GM21723 (cell line): ENCODE results near the gene OSBPL2.

Source experiments
- ATAC-seq: cut with Tn5 transposase; IDR thresholded peaks from one replicate; pipeline ENCODE4 v1.9.1; 2021; ENCODE audit warnings: mild to moderate bottlenecking, moderate library complexity; ENCODE audit not compliant: unreplicated experiment

OSBPL2 gene

DNA sequence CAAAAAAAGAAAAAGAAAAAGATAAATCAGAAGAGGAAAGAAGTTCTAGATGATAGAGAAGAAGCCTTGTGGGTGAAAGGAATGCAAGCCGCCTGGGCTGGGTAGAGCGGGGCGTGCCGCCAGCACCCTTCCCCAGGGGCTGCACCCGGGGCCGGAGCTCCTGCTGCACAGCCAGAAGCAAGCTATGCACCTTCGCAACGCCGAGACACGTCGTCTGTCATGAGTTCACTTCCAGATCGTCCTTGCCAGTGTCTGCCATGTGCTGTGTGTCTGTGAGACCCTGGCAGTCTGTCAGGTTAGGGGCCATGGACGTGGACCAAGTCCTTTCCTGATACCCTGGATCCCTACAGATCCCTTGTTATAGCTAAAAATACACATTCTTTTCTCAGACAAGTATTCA, 38.9 kb downstream of the OSBPL2 start:
- ATAC-seq, result no peak

GRCh38 chr20:62280303-62280702, 42.0 kb downstream of the OSBPL2 start:
- no peak for ATAC-seq

- no peak for ATAC-seq
Observed at GRCh38 chr20:62281161-62281933, 43.0 kb downstream of the OSBPL2 start.

- ATAC-seq, result no peak
Observed at GRCh38 chr20:62282103-62282502, 43.8 kb downstream of the OSBPL2 start.

DNA sequence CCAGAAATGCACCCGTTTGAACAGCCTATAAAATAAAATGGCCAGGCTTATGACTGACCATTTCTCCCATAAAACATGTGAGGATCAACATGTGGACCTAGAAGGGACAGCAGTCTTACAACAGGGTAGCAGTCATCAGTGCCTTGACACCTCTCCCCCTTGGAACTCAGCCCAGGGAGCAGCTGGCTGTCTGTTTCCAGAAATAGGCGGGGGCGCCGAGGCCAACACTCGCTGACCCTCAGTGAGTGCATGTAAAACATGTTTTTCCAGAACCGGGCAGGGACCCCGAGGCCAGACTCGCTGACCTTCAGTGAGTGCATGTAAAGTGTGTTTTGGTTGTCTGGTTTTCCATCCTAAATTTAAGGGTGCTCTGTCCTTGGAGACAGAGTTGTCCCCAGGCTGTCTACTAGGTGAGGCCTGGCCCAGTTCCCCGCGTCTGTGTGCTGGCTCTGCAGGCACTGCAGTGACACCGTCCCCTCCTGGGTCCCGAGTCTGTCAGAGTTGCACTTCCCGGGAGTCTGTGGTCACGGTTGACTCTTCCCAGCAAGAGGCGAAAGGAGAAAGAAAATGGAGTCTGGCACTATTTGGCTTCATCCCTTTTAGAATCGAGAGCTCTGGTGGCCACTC, 44.7 kb downstream of the OSBPL2 start:
- no peak for ATAC-seq

- ATAC-seq, result no peak
Observed at GRCh38 chr20:62284448-62284847, 46.1 kb downstream of the OSBPL2 start.

GRCh38 chr20:62285151-62285550, 46.8 kb downstream of the OSBPL2 start:
- ATAC-seq, result no peak

DNA sequence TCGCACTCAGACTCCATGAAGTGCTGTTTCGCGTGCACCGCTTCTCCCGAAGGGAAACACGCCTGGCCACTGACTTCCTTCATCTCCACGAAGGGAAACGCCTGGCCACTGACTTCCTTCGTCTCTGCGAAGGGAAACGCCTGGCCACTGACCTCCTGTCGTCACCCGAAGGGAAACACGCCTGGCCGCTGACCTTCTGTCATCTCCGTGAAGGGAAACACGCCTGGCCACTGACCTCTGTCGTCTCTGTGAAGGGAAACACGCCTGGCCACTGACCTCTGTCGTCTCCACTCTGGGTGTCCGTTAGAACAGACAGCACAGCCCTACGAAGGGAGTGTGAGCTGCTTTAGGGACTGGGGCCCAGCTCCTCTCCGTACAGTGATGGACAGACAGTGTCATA, 47.4 kb downstream of the OSBPL2 start:
- ATAC-seq, result no peak

- ATAC-seq, result no peak
Observed at GRCh38 chr20:62286493-62287064, 48.3 kb downstream of the OSBPL2 start.

GRCh38 chr20:62287129-62287528, 48.8 kb downstream of the OSBPL2 start:
- ATAC-seq, result no peak

DNA sequence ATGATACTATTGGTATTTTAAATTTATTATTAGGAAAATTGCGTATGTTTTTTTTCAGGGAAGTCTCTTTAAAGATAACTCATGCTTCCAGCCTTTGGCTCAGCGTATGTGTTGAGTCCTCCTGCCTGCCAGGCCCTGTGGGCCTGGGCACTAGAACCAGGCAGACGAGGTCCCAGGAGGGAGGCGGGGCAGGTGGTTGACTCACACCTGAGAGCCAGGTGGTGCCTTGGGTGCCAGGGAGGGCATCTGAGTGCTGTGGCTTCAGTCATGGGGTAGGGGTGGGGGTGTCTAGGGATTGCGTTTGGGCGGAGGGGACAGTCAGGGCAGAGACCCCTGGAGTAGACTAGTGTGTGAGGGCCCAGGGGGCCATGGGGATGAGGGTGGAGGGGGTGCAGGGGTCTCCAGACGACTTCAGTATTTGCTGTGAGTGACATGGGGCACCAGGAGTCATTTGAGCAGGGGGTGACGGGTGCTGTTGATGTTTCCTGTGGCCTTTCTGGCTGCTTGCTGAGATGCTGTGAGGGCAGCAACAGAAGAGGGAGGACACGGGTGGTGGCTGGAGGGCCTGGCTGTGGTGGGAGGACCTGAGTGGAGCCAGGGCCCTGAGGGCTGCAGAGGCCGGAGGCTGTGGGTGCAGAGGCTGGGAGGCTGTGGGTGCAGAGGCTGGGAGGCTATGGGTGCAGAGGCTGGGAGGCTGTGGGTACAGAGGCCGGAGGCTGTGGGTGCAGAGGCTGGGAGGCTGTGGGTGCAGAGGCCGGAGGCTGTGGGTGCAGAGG, 49.6 kb downstream of the OSBPL2 start:
- no peak for ATAC-seq

DNA sequence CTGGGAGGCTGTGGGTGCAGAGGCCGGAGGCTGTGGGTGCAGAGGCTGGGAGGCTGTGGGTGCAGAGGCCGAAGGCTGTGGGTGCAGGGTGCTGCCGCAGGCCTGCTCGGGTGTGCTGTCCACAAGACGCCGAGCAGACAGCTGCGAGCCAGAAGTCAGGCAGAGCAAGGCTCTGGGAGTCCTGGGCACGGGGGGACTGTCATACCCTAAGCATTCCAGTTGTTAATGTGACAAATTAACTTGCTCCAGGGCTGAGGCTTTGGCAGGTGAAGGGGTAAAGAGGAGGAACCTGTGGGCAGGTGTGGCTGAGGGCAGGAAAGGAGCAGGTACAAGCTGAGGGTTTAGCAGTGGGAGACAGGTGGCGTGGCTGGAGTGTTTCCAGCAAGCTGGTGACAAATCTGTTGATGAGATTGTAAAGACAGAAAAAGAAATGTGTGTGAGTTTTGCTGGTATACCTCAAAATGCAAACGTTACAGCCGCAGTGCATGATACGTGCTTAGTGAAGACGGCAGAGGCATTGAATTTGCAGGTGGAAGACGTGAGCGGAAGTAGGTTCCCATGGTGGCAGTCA, 50.3 kb downstream of the OSBPL2 start:
- no peak for ATAC-seq

- ATAC-seq, result no peak
Observed at GRCh38 chr20:62289131-62289530, 50.8 kb downstream of the OSBPL2 start.

DNA sequence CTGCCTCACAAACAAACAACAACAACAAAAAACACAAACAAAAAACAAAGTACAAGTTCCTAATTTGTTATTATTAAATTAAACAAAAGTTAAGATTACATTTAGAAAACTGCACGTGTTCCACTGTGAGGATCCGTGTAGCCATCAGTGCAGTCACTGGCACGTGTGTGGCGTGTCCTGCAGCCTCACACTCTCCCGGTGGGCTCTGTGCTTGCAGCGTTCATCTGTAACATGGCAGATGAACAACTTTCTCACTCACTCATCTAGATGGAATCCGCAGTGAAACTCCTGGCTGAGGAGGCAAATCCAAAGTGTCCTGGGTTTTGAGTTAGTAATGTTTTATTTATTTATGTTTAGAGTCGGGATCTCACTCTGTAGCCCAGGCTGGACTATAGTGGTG, 51.6 kb downstream of the OSBPL2 start:
- ATAC-seq, result no peak

DNA sequence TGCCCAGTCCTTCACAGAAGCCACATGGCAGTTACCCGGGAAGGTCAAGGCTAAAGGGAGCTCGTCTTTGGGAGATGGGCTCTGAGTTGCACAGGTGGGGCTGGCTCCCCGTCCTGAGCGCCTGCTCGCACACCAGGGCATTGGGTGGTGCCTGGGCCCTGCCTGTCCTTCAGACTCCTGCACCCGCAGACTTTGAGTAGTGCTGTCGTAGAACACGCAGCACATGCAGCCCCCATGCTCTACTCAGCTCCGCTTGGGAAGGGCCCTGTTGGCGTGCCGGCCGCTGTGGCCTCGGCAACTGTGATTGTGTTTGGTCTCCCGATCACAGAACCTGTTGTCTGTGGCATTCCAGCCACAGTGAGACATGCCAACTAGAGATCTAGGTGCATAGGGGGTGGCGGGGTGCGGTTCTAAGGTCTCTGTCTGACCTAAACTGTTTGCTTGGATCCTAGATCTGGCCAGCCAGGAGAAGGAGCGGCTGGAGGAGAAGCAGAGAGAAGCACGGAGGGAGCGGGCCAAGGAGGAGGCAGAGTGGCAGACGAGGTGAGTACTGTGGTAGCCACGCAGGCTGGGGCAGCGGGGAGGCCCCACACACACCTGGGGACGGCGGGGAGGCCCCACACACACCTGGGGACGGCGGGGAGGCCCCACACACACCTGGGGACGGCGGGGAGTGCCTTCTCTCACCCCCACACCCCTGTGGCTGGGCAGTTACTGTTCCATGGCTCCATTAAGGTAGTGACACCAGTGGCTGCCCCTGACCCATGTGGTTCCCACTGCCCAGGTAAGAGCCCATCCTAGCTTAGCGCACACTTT, 53.1 kb downstream of the OSBPL2 start:
- ATAC-seq, result no peak

DNA sequence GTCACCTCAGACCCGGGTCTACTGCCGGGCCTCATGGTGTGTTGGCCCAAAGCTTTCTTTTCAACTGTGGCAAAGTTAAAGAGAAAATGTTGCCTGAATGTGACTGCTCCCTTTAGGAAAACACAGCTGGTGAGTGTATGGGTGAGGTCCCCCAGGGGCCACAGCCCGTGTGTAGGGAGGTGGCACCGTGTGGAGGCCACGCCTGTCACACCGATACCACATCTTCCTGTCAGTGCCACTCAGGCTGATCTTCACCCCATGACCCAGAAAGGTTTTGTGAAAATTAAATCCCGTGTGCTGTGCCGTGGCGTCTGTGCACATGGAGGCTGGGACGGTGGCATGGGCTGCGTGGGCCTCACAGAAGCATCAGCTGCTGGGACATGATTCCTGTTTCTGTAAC, 53.8 kb downstream of the OSBPL2 start:
- ATAC-seq, result no peak

GRCh38 chr20:62293111-62293784, 54.9 kb downstream of the OSBPL2 start:
- no peak for ATAC-seq

- ATAC-seq, result no peak
Observed at GRCh38 chr20:62293946-62294345, 55.6 kb downstream of the OSBPL2 start.

DNA sequence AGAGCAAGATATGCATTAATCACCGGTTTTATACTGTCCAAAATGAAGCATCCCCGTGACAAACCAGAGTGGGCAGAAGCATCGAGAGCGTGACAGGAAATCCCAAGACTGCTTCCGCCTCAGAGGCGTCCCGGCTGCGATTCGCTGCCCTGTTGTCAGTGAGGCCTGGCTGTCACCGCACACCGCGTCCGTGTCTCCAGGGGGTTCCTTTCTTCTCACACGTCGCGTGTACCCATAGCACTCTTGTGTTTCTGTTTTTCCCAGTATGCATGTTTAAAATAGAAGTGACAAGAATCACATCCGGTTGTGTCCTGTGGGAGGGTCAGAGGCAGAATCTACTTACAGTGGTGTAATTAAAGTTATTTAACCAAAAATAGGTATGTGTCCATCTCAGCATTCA, 56.2 kb downstream of the OSBPL2 start:
- ATAC-seq, result no peak
